Islet of Langerhans (tissue), 1 donor: Measurements from ENCODE around the gene EGR1.

Experiments
- FAIRE-seq: peaks from one replicate; lab custom pipeline; 2011; peaks lifted over from hg19 to GRCh38; lab: Jason Lieb, UNC

The EGR1 gene

DNA sequence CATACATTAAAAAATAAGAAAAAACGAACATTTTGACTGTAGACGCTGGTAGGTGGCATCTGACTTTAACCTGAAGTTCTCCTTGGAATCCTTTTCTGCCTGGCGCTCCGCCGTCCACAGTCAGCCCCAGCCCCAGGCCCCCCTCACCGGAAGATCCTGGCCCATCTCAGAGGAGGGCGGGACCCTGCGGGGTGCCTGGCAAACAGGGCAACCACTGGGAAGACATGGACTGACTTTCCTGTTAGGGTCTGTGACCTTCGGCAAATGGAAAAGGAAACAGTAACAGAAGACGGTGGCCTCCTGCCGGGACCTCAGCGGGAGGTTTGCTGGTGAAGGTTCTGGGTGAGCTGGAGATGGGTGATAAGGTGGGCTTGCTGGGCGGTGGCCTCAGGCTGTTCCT is 11.7 kb upstream of the EGR1 start:
- FAIRE-seq: no peak

DNA sequence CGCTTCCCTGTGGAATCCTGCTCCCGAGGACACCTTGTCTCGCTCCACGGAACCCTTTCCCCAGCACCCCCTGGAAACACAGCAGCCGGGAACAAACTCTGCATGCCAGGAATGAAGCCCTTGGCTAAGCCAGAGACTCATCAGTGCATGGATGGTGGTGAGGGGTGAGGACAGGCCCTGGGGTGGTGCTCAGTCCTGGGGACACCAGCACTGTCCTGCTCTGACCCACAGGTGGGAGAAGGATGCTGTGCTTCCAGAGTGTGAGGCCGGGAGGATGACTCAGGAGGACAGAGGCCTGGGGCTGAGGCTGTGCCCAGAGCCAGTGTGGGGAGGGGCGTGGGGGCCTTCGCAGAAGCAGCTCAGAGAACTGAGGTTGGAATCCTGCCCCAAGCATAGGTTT is 11.2 kb upstream of the EGR1 start:
- no peak for FAIRE-seq

DNA sequence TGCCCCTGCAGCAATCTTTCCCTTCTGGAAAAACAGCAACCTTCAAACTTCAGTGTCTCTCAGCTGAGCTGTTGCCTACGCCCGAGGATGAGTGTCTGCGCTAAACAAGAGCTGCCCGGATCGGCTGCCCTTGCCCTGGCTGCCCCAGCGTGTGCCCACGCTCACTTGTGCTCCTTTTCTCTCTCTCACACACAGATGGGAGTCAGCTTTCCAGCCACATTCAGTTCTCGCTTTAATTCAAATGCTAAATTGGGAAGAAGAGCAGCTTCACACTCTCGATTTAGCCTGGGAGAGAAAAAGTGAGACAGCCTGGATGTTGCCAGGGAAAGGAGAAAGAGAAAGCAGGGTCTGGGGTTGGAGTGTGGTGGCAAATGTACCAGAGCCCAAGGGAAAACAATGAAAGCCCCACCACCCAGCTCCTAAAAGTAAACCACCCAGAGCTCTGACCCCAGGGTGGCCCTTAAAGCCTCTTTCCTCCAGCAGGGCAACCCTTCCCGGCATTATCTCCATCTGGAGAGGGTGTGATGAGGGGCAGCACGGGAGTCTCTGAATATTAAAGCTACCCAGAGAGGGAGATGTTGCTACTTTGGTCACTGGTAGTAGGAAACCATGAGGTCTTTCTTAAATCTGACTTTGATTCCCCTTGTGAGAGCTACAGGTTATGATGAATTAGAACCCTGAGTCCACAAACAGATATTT is 9.9 kb upstream of the EGR1 start:
- no peak for FAIRE-seq

DNA sequence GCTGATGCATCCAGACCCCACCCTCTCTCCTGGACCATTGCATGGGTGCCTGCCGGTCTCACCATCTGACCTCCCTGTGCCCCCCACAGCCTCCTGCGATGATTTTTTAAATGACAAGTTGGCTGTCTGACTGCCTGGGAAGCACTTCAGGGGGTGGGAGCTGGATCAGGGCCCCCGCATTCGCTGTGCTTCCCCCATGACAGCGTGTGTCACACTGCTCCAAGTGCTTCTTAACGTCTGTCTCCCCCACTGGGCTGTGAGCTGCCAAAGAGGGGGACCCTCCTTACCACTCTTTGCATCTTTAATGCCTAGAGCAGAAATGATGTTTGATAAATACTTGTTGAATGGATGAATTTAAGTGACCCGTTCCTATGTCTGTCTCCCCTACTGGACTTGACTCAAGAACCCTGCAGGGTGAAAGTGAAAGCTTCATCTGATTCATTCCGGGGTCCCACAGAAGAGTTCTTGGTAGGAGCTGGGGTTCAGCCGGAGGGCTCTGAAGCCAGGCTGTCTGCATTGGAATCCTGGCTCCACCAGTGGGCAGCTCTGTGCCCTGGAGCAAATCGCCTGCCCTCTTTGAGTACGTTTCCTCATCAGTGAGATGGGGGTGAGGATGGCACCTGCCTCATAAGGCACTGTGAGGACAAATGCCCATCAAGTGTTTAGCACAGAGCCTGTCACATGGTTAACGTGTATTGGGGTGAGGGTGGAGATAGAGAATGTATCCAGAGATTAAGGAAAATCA is 7.6 kb upstream of the EGR1 start:
- no peak for FAIRE-seq

DNA sequence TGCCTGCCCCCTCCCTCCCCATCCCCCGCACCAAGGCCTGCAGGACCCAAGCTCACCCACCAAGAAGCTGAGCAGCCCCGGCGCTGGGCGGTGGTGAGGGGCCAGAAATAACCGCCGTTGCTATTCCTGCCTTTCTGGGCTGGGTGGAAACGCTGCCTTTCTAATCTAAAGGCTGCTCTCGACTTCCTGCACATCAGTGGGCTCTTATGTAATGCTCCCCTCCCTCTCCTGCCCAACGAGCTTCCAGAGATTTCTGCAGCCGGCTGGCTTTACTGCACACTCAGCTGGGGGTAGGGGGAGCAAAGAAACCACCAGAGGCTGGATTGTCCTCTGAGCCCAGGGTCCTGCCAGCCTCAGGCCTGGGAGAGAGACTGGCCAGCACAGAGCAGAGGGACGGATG is 6.9 kb upstream of the EGR1 start:
- FAIRE-seq: no peak

DNA sequence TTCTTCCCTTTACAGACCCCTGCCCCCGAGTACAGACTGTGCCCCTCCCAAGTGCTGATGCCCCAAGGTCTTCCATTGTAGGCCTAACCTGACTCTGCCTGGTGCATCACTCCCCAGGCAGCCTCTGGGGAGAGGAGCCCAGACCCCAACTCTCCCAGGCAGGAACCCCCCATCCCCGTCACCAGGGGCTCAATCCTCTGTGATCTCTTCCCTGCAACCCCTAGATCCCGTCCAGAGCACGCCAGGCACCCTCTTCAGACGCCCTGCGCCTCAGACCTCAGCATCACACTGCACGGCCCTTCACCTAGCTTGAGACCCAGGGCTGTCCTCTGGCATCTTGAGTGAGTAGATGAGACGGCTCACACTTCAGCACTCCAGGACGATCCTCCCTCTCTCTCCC is 6.4 kb upstream of the EGR1 start:
- no peak for FAIRE-seq

DNA sequence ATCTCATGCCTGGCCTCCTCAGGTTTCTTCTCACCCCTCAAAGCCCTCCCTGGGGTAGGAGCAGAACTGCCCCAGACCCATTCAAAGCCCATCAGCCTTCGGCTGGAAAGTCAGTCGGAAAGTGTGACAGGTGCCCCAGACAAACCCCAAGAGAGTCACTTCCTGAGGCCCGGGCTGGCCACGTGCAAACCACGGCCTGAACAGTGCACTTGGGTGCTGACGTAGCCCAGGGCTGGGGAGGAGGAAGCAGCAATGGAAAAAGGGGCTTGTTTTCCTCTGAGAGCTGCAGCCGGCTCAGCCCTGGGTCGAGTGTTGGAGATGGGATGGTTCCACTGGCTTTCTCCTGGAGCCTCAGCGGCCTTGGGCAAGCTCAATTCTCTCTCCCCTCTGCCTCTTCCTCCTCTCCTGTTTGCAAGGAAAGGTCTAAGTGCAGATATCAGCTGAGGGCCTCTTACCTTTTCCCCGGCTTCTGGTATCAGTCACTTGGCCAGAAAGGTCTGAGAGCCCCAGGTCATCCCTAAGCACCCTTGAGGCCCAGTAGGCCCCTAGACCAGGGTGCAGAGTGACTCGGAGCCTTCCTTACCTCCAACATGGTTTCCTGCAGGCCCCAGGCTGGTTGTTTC is 5.9 kb upstream of the EGR1 start:
- no peak for FAIRE-seq

DNA sequence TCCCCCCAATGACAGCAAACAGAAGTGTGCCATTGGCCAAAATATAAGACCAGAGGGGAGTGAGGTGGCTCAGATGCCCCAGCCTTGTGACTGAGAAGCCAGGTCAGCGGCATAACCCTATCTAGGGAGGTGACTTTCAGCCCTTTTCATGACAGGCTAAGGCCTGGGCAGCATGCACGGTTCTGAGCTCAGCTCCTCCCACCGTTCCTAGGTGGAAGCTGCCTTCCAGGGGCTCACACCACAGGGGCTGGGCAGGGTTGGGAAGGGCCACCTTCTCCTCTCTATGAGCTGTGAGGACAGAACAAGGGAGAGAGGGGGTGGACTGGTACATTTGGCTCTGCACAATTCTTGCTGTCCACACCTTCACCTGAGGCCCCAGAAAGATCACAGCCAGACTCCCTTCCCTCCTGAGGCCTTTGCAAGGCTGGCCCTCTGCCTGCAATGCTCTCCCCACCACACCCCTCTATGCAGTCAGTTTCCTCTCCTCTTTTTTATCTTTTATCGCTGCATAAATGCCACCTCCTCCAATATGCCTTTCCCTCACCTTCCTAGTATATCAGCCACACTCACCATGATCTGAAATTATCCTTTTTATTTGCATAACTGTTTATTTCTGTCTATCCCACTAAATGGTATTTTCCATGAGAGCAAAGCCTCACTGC is 5.1 kb upstream of the EGR1 start:
- FAIRE-seq: no peak

DNA sequence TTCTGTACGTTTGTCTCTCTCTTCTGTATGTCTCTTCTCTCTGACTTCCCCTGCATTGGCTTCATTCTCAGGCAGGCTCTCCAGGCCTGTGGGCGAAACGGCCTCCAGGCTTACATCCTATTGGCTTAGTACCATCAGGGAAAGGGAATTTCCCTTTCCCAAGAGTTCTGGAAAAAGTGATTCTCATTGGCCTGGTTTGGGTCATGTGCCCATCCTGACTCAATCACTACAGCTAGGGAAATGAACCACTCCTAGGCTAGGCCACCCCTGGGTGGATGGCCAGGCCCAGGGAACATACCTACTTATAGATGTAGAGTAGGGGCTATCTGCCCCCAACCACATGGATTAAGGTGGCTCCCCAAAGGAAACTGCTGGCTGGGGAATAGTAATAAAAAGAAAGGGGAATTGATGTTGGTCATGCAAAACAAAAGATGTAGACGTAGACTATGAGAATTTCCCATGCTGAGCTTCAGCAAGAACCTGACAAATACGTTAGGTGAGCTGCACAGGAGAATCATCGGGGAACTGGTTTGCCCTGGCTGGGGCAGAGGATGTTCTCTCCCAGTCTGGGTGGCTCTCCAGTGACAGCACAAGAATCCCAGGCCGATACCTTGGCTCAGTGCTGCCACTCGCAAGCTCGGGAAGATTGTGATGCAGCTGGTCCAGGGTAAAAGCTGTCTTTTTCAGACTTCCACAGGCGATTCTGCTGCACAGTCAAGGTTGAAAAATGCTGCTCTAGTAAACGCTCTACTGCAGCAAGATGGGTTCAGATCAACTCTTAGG is 3.7 kb upstream of the EGR1 start:
- FAIRE-seq: no peak

DNA sequence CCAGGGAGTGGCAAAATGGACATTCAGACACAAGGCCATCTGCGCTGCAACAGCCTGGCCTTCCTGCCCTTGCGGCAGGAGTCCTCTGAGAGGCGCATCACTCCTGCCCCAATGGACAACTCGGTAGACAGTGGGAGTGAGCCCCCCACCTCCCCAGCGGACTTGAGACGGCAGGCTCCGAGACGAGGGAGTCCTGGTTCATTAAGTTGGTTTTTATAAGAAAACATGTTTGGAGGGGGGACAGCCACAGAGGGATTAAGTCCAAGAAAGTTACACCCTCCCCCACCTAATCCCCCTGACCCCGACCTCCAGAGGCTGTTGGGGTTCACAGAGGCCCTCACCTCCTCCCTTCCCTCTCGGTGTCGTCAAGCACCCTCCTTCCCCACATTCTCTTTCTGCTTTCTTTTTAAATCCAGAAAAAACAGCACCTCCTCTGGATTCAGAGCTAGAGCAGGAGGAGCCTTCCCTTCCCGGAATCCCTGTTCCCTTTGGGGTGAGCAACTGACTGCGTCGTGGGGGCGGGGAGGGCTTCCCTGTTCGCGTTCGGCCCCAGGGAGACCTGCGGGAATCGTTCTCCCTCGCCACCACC is 1.8 kb upstream of the EGR1 start:
- FAIRE-seq: no peak

DNA sequence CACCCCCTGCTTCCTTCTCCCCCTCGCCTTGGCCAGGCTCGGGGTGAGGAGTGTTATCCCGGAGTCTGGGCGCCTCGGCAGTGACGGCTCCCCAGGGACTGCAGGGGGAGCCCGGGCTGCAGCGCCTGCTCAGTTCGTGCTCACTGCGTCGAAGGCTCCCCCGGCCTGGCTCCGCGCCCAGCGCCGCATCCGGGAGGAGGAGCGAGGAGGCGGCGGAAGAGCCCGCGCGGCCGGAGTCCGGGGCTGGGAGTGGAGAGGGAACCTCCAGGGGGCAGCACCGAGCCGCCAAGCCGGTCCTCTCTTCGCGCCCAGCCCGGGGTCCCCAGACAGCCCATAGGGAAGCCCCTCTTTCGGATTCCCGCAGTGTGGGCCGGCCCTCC is 1.3 kb upstream of the EGR1 start:
- no peak for FAIRE-seq

DNA sequence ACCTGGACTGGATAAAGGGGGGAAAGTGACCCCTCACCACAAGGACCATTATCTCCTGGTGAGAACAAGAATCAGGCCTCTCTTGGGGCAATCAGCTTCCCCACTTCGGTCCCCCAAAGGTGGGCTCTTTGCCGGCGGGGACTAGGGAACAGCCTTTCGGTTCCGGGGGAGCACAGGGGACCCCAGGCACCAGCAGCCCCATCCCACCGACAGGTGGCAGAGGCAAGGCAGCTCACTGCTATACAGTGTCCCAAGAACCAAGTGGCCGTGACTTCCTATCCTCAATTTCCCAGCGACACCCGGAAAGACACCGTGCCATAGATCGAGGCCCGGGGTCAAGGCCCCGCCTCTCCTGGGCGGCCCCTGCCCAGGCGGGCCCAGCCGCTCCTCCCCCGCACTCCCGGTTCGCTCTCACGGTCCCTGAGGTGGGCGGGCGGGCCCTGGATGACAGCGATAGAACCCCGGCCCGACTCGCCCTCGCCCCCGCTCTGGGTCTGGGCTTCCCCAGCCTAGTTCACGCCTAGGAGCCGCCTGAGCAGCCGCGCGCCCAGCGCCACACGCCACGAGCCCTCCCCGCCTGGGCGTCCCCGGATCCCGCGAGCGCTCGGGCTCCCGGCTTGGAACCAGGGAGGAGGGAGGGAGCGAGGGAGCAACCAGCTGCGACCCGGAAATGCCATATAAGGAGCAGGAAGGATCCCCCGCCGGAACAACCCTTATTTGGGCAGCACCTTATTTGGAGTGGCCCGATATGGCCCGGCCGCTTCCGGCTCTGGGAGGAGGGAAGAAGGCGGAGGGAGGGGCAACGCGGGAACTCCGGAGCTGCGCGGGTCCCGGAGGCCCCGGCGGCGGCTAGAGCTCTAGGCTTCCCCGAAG is 655 bp upstream of the EGR1 start:
- no peak for FAIRE-seq

DNA sequence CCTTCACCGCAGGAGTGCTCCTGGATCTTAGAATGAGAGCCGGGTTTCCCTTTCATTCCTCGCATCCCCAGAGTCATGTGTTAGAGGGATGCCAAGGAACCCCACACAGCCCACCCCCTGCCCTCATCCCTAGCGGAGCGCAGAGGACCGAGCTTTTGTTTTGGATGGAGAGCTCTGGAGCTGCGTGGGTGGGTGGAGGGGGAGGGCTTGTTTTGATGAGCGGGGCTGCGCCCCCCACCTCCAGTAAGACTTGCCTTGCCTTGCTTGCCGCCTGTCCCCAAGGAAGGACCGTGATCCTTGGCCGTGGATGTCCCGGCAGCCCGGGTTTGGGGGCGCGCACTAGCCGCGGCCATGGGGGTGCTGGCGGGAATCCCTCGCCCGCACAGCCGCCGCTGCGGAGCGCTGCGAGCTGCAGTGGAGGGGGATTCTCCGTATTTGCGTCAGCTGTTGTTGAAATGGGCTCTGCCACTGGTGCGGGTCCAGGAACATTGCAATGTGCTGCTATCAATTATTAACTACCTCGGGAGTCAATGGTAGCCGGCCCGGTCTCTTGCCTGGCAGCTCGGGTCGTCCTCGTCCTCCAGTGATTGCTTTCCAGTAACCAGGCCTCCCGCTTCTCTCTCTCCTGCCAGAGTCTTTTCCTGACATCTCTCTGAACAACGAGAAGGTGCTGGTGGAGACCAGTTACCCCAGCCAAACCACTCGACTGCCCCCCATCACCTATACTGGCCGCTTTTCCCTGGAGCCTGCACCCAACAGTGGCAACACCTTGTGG is 1.0 kb downstream of the EGR1 start:
- no peak for FAIRE-seq

DNA sequence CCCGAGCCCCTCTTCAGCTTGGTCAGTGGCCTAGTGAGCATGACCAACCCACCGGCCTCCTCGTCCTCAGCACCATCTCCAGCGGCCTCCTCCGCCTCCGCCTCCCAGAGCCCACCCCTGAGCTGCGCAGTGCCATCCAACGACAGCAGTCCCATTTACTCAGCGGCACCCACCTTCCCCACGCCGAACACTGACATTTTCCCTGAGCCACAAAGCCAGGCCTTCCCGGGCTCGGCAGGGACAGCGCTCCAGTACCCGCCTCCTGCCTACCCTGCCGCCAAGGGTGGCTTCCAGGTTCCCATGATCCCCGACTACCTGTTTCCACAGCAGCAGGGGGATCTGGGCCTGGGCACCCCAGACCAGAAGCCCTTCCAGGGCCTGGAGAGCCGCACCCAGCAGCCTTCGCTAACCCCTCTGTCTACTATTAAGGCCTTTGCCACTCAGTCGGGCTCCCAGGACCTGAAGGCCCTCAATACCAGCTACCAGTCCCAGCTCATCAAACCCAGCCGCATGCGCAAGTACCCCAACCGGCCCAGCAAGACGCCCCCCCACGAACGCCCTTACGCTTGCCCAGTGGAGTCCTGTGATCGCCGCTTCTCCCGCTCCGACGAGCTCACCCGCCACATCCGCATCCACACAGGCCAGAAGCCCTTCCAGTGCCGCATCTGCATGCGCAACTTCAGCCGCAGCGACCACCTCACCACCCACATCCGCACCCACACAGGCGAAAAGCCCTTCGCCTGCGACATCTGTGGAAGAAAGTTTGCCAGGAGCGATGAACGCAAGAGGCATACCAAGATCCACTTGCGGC is 1.8 kb downstream of the EGR1 start:
- no peak for FAIRE-seq

DNA sequence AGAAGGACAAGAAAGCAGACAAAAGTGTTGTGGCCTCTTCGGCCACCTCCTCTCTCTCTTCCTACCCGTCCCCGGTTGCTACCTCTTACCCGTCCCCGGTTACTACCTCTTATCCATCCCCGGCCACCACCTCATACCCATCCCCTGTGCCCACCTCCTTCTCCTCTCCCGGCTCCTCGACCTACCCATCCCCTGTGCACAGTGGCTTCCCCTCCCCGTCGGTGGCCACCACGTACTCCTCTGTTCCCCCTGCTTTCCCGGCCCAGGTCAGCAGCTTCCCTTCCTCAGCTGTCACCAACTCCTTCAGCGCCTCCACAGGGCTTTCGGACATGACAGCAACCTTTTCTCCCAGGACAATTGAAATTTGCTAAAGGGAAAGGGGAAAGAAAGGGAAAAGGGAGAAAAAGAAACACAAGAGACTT is 2.4 kb downstream of the EGR1 start:
- no peak for FAIRE-seq

DNA sequence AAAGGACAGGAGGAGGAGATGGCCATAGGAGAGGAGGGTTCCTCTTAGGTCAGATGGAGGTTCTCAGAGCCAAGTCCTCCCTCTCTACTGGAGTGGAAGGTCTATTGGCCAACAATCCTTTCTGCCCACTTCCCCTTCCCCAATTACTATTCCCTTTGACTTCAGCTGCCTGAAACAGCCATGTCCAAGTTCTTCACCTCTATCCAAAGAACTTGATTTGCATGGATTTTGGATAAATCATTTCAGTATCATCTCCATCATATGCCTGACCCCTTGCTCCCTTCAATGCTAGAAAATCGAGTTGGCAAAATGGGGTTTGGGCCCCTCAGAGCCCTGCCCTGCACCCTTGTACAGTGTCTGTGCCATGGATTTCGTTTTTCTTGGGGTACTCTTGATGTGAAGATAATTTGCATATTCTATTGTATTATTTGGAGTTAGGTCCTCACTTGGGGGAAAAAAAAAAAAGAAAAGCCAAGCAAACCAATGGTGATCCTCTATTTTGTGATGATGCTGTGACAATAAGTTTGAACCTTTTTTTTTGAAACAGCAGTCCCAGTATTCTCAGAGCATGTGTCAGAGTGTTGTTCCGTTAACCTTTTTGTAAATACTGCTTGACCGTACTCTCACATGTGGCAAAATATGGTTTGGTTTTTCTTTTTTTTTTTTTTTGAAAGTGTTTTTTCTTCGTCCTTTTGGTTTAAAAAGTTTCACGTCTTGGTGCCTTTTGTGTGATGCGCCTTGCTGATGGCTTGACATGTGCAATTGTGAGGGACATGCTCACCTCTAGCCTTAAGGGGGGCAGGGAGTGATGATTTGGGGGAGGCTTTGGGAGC is 3.1 kb downstream of the EGR1 start:
- no peak for FAIRE-seq

DNA sequence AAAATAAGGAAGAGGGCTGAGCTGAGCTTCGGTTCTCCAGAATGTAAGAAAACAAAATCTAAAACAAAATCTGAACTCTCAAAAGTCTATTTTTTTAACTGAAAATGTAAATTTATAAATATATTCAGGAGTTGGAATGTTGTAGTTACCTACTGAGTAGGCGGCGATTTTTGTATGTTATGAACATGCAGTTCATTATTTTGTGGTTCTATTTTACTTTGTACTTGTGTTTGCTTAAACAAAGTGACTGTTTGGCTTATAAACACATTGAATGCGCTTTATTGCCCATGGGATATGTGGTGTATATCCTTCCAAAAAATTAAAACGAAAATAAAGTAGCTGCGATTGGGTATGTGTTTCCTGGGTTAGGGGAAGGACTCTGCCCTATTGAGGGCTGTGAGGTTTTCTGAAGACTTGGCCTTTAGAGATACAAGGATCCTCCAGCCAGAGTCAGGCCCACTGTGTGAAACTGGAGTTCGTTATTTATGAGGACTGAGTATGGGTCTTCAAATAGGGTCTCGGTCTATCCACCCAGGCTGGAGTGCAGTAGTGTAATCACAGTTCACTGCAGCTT is 3.8 kb downstream of the EGR1 start:
- FAIRE-seq: no peak
